Stimulated activated CD4-positive, alpha-beta T cell treated with anti-CD3 and anti-CD28 coated beads, Interleukin-4, amount 100 ng/mL, for 4 hours (primary cell): ENCODE measurements around the gene QRICH2.
"Not testable (repeated sequence)": the region's sequence is repeated elsewhere in the genome, so short reads cannot be mapped to it uniquely, and the experiment has no call there.

ENCODE experiments used
- DNase-seq, 2 experiments: peaks; one replicate each; pipeline ENCODE4 v3.0.0-alpha.2; 2020

The QRICH2 gene

DNA sequence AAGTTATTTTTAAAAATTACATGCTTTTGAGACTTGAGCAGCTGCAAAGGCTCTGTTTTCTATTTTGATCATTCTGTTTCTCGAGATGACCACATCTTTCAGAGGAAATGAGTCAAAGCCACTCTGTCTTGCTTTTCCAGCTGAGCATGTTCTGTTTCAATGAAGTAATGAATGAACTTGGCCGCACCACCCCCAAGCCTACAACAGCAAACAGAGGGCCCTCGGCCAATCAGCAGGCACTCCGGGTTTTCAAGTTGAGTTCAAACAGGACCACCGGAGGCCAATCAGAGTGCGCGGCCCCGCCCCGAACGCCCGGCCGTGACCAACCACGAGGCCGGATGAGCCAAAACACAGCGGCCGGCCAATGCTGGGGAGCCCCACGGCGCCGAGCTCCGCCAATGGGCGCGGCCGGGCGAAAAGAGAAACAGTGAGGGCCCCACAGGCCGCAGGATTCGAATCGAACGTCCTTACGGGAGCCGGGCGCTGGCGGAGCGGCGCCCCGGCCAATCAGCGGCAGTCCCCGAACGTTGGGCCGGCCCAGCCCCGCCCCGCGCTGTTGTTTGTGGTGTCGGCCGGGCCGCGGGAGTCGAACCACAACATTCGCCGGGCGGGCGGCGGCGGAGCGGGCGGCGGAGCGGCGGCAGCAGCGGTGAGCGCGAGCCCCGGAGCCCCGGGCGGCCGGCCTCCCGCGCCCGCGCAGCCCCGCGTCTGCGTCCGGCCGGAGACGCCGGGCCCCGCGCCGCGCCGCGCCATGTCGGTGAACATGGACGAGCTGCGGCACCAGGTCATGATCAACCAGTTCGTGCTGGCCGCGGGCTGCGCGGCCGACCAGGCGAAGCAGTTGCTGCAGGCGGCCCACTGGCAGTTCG is 43.1 kb downstream of the QRICH2 start, which contains the start of gene UBALD2:
TSS of gene UBALD2 (plus strand) at position 594 of the 869 bp plus-strand sequence. CDS start at position 752, 158 bp downstream.
- DNase-seq, result peak; percentile 98 to 99

- no peak for DNase-seq
Observed at GRCh38 chr17:76264425-76264754, 43.7 kb downstream of the QRICH2 start.

GRCh38 chr17:76263896-76264295 is 44.2 kb downstream of the QRICH2 start:
- DNase-seq, result no peak

GRCh38 chr17:76262732-76263344 is 45.2 kb downstream of the QRICH2 start:
- DNase-seq, result no peak

GRCh38 chr17:76261421-76262215 is 46.5 kb downstream of the QRICH2 start:
- DNase-seq, result no peak

GRCh38 chr17:76260669-76261068 is 47.4 kb downstream of the QRICH2 start:
- DNase-seq, result no peak

- DNase-seq, result no peak
Observed at GRCh38 chr17:76260220-76260619, 47.9 kb downstream of the QRICH2 start.

DNA sequence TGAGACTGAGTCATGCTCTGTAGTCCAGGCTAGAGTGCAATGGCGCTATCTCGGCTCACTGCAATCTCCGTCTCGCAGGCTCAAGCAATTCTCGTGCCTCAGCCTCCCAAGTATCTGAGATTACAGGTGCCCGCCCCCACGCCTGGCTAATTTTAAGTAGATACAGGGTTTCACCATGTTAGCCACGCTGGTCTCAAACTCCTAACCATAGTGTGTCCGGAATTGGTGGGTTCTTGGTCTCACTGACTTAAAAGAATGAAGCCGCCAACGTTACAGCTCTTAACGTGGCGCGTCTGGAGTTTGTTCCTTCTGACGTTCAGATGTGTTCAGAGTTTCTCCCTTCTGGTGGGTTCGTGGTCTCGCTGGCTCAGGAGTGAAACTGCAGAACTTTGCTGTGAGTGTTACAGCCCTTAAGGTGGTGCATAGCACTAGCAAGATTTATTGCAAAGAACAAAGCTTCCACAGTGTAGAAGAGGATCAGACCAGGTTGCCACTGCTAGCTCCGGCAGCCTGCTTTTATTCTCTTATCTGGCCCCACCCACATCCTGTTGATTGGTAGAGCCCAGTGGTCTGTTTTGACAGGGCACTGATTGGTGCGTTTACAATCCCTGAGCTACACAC is 51.5 kb downstream of the QRICH2 start:
- not testable (repeated sequence) for DNase-seq

- no peak for DNase-seq
Observed at GRCh38 chr17:76255801-76256429, 52.2 kb downstream of the QRICH2 start.

DNA sequence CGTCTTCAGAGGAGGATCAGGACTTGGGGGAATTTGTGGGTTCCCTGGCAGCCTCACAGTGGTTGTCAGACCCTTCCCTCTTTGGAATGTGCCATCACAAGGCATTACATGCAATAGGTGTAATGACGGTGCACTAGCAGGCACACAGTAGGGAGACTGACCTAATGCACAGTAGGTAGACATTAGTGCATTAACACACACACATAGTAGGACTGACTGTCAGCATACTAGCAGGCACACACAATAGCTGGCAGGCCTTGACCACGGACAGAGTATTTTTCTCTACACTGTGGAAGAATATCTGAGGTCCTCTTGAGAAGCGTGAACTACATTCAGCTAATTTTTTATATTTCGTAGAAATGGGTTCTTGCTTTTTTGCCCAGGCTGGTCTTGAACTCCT is 53.8 kb downstream of the QRICH2 start:
- no peak for DNase-seq

DNA sequence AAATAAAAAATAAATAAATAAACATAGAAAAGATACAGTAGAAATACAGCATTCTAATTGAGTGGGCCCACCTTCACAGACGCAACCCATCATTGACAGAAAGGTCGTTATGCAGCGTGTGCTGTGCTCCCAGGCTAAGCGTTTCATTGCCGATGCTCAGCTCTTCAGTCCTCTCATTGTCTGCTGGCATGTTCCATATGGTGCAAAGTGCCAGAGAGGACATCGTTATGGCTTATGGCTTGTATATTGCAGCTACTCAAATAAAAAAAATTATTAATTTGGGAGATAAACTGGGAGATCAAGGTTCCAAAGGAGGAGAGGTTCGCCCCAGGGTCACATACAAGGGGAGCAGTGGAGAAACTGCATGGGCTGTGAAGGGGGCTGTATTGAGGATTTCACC is 54.2 kb downstream of the QRICH2 start:
- no peak for DNase-seq

DNA sequence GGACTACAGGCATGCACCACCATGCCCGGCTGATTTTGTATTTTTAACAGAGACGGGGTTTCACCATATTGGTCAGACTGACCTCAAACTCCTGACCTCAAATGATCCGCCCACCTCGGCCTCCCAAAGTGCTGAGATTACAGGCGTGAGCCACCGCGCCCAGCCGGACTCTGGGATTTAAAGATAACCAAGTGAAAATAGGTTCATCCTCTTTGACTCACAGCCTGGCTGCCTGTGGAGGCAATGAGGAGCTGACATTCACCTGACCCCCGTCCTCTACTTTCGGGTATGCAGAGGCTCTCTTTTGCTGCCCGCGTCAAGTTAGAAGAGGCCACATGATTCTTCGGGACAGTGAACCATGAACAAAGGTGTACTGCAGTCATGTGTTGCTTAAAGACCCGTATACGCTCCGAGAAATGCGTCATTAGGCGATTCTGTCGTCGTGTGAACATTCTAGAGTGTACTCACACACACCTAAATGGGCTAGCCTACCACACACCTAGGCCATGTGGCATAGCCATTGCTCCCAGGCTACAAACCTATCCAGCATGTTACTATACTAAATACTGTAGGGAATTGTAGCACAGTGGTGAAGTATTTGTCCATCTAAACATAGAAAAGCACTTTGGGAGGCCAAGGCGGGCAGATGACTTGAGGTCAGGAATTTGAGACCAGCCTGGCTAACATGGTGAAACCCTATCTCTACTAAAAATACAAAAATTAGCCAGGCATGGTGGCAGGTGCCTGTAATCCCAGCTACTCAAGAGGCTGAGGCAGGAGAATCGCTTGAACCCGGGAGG is 54.9 kb downstream of the QRICH2 start:
- DNase-seq, result not testable (repeated sequence)

DNA sequence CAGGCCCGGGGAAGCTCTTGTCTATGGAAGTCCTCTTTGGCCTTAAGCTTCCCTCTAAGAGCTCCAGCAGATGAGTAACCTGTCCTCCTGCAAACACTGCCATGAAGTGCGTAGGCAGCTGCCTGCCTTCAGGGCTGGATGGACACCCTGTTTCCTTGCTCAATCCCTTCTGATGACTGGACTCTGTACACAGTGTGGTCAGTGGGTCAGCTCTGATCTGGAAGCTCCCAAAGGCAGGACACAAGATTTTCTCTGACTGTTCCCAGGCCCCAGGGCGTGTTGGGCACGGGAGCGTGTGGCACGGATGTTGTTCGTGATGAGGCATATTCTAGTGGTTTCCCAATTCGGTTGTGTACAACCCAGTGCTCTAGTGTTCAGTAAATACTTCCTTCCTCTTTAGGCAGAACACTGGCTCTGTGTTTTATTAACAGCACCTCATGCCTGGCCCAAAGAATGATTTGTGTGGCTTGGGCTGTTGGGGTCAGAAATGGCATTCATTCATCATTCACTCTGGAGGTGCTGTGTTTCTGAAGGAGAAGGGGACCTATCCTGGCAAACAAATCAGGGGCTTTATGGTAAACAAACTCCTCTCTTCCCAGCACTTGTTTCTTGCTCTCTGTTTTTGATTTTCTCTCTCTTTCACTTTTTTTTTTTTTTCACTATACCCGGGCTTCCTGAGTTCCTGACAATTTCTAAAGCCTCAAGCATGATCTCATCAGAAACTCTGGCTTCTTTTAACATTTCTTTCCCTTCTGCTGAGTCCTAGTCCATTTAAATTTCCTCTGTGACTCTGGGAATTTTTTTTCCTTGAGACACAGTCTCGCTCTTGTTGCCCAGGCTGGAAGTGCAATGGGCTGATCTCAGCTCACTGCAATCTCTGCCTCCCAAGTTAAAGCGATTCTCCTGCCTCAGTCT is 55.8 kb downstream of the QRICH2 start:
- no peak for DNase-seq

- no peak for DNase-seq
Observed at GRCh38 chr17:76251478-76252039, 56.5 kb downstream of the QRICH2 start.

DNA sequence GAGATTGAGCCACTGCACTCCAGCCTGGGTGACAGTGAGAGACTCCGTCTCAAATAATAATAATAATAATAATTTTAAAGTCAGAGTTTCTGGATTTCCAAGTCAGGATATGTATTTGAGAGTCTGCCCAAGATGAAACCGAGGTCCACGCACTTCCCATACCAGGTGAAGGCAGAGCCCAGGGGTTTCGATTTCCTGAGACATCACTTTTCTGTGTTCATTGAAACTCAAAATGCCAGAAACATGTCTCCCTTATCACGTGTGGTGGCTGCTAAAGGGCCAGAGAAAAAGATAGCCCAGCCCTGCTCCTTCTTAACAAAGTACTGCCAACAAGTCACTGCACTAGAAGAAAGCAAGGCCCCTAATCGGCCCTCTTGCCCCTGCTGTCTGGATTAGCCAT is 57.9 kb downstream of the QRICH2 start:
- no peak for DNase-seq

GRCh38 chr17:76248013-76248782 is 59.9 kb downstream of the QRICH2 start:
- no peak for DNase-seq

- DNase-seq, result no peak
Observed at GRCh38 chr17:76247304-76247703, 60.8 kb downstream of the QRICH2 start.

DNA sequence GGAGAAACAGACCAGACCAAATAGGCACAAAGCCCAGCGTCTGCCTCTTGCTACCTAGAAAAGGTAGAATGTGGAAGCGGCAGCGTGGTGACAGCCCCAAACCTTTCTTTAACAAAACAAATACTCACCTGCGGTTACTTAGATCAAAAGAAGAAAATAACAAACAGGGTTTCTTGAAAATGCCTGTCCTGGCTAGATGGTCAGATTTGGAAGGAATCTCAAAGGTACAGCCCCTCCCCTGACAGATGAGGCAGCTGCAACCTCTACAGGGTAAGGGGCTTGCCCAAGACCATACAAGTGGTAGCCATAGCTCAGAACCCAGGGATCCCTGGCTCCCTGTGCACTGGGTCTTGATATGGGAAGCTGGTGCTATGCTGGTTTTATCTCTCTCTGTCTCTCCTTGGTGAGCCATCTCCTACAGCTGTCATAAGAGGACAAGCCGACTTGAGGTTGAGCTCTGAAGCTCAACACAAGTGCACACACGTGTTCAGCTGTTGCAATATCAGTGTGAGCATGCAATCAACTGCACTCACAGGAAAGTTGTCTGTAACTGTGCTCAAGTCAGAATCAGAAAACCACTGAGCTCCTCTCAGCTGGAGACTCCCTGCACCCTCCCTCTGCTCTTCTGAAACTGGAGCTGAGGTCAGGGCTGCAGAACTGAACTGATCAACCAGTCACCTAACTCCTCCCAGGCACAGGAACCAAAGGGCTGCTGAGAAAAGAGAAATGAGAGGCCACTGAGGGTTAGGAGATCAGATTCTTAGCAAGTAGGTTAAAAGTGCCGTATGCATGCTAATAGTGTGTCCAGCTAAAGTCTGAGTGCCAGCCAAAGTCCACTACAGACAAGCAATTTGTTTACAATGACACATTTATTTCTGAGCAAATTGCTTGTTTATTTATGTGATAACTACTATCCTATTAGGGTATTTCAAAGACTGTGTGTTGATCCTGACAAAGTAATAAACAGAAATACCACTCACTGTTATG is 61.7 kb downstream of the QRICH2 start:
- no peak for DNase-seq
